MM.1S (cell line): ENCODE results near the gene OGFOD1.
A peak's percentile ranks its signal among the peaks of the same experiment; 100 is the strongest.

Source experiments
- DNase-seq: peaks from one replicate; pipeline ENCODE4 v3.0.0-alpha.2; 2015
- H2AFZ ChIP-seq: fragments of 300-600 bp; sonication (generic); 2 replicates; pipeline ENCODE4 v1.6.0; 2016; ENCODE audit warnings: antibody characterized with exemption, low read length
- H3F3A ChIP-seq: fragments of 300-600 bp; sonication (generic); 2 replicates; pipeline ENCODE4 v1.6.1; 2016; ENCODE audit warnings: mild to moderate bottlenecking, antibody characterized with exemption, low read length, moderate library complexity, mixed read lengths; ENCODE audit not compliant: insufficient read depth
- H3K27ac ChIP-seq: fragments of 300-600 bp; sonication (generic); 2 replicates; pipeline ENCODE4 v1.5.1; 2016; ENCODE audit warnings: mild to moderate bottlenecking, low read length
- H3K27me3 ChIP-seq: fragments of 300-600 bp; sonication (generic); replicated peaks from 2 replicates; pipeline ENCODE4 v1.6.0; 2016; ENCODE audit warnings: low read length; ENCODE audit not compliant: insufficient read depth
- H3K36me3 ChIP-seq: fragments of 300-600 bp; sonication (generic); replicated peaks from 2 replicates; pipeline ENCODE4 v1.6.1; 2016; ENCODE audit warnings: mild to moderate bottlenecking, low read length, mixed read lengths; ENCODE audit not compliant: insufficient read depth
- H3K4me1 ChIP-seq: fragments of 300-600 bp; sonication (generic); 2 replicates; pipeline ENCODE4 v1.6.1; 2016; ENCODE audit warnings: low read length, mixed read lengths
- H3K4me2 ChIP-seq: fragments of 300-600 bp; sonication (generic); 2 replicates; pipeline ENCODE4 v1.6.0; 2016; ENCODE audit warnings: low read depth, low read length
- H3K4me3 ChIP-seq: fragments of 300-600 bp; sonication (generic); 2 replicates; pipeline ENCODE4 v1.5.1; 2016; ENCODE audit warnings: low read length, mixed read lengths
- H3K79me2 ChIP-seq: fragments of 300-600 bp; sonication (generic); 2 replicates; pipeline ENCODE4 v1.6.1; 2016; ENCODE audit warnings: mixed run types, low read length, mixed read lengths
- H3K9ac ChIP-seq: fragments of 300-600 bp; sonication (generic); 2 replicates; pipeline ENCODE4 v1.6.1; 2016; ENCODE audit warnings: low read length, mixed read lengths
- H3K9me2 ChIP-seq: fragments of 300-600 bp; sonication (generic); replicated peaks from 2 replicates; pipeline ENCODE4 v1.6.1; 2016; ENCODE audit warnings: mild to moderate bottlenecking, low read length, mixed read lengths; ENCODE audit not compliant: insufficient read depth
- H3K9me3 ChIP-seq: fragments of 300-600 bp; sonication (generic); replicated peaks from 2 replicates; pipeline ENCODE4 v1.6.1; 2016; ENCODE audit warnings: mild to moderate bottlenecking, low read length, mixed read lengths; ENCODE audit not compliant: insufficient read depth
- H4K20me1 ChIP-seq: fragments of 300-600 bp; sonication (generic); 2 replicates; pipeline ENCODE4 v1.6.1; 2016; ENCODE audit warnings: mild to moderate bottlenecking, low read length, moderate library complexity, mixed read lengths; ENCODE audit not compliant: insufficient read depth
- CTCF ChIP-seq: fragments of 300-600 bp; sonication (generic); IDR thresholded peaks from 2 replicates; pipeline ENCODE4 v1.5.1; 2016; ENCODE audit warnings: antibody characterized with exemption, low read length, mixed read lengths
- EZH2 ChIP-seq: fragments of 300-600 bp; sonication (generic); optimal IDR thresholded peaks from 2 replicates; pipeline ENCODE3; 2017; ENCODE audit warnings: low read depth, mild to moderate bottlenecking, antibody characterized with exemption, low read length, mixed read lengths
- EZH2phosphoT487 ChIP-seq: fragments of 300-600 bp; sonication (generic); IDR thresholded peaks from 2 replicates; pipeline ENCODE4 v1.6.1; 2018; ENCODE audit warnings: antibody characterized with exemption, low read length

OGFOD1 gene

GRCh38 chr16:56450986-56451752 lies at the start of gene OGFOD1, which contains the start of gene NUDT21:
OGFOD1 (plus strand) TSS chr16:56451554; CDS start chr16:56451613, 59 bp downstream.
NUDT21 (minus strand) TSS chr16:56451332; CDS start chr16:56451202, 130 bp downstream.
- Histone ChIP-seq H3K4me2 (peak within 1 kb of the TSS; percentile 71), H2AFZ (peak within 1 kb of the TSS; percentile 91), H3K4me3 (peak within 1 kb of the TSS; percentile 86), H3F3A (0 out of 2 replicates have a peak, but pooled peaks cover 12% of the 10 kb centered on the region), H3K4me1 (peaks cover 22% of the 10 kb centered on the region), H3K9ac (peak within 1 kb of the TSS; percentile 86), H3K36me3 (peaks cover 4% of the 10 kb centered on the region; the same call in 1 of the 2 replicates), H3K9me2 (no peaks in the 10 kb centered on the region), H3K27ac (peak within 1 kb of the TSS; percentile 55; the same call in 1 of the 2 replicates), H3K79me2 (peaks cover 79% of the 10 kb centered on the region), H4K20me1 (peaks cover 9% of the 10 kb centered on the region; the same call in 1 of the 2 replicates), H3K9me3 (no peaks in the 10 kb centered on the region), H3K27me3 (no peaks in the 10 kb centered on the region)
- TF ChIP-seq EZH2phosphoT487 (no peak), CTCF (no peak), EZH2 (no peak)
- DNase-seq: peak; percentile 97

GRCh38 chr16:56405977-56406672 lies 45.2 kb upstream of the OGFOD1 start:
- Histone ChIP-seq H3K9me3 (no peaks in the 10 kb centered on the region), H3K9ac (no peak overlapping the region), H3K36me3 (peaks cover 7% of the 10 kb centered on the region; the same call in 1 of the 2 replicates), H3K4me2 (no peak overlapping the region), H2AFZ (no peak overlapping the region), H3K27me3 (no peaks in the 10 kb centered on the region), H3K79me2 (no peaks in the 10 kb centered on the region), H4K20me1 (no peaks in the 10 kb centered on the region), H3K9me2 (no peaks in the 10 kb centered on the region), H3K4me3 (no peak overlapping the region), H3K27ac (no peak overlapping the region), H3F3A (no peaks in the 10 kb centered on the region), H3K4me1 (no peaks in the 10 kb centered on the region)
- no peak for DNase-seq
- TF ChIP-seq EZH2phosphoT487: no peak
- no peak for TF ChIP-seq EZH2
- no peak for TF ChIP-seq CTCF

DNA sequence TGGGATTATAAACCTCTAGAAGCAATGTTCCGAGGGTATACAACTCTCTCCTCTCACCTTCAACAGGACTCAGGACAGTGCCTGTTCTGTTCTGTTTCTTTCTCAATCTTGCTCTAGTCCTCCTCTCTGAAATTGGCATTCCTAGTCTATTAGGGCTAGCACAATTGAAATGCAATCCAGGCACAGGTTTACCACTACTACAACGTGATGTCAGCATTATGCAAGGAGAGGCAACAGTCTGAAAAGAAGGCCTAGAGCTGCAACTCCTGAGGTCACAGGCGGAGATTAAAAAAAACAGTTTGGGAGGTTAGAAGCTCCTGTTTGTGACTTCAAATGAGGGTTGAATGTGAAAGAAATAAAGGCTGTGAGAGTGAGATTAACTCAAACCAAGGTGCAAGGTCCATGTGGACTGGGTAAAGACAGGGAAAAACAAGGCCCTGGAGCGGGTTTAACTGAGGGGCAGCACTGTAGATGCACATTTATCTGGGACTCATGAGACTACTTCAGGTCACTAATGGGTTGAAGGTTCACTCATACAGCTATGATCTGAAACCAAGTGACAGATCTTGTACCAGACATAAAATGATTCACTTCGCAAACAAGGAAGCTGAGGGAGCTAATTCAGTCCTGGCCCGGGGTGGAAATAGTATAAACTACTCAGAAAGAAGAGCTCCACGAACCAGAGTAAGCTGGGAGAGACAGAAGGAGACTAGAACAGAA lies 42.8 kb upstream of the OGFOD1 start:
- no peak for DNase-seq
- H3K27me3 ChIP-seq: no peaks in the 10 kb centered on the region
- no peaks in the 10 kb centered on the region for H3K4me1 ChIP-seq
- peaks cover 7% of the 10 kb centered on the region; the same call in 1 of the 2 replicates for H3K36me3 ChIP-seq
- H3K79me2 ChIP-seq: no peaks in the 10 kb centered on the region
- no peaks in the 10 kb centered on the region for H3F3A ChIP-seq
- no peak overlapping the region for H3K4me2 ChIP-seq
- no peaks in the 10 kb centered on the region for H3K9me3 ChIP-seq
- no peak overlapping the region for H3K9ac ChIP-seq
- H4K20me1 ChIP-seq: no peaks in the 10 kb centered on the region
- no peak for TF ChIP-seq EZH2
- TF ChIP-seq CTCF: no peak
- no peak for TF ChIP-seq EZH2phosphoT487
- H3K9me2 ChIP-seq: no peaks in the 10 kb centered on the region
- H3K27ac ChIP-seq: no peak overlapping the region
- H3K4me3 ChIP-seq: no peak overlapping the region
- H2AFZ ChIP-seq: no peak overlapping the region
